Endometrium (tissue), 2 donors: ENCODE measurements around the gene C1R.

Experiments used
- FAIRE-seq: peaks from 2 replicates; lab custom pipeline; 2012; peaks lifted over from hg19 to GRCh38; lab: Jason Lieb, UNC
- donor health status: control.
- donor health status: control.

C1R gene

DNA sequence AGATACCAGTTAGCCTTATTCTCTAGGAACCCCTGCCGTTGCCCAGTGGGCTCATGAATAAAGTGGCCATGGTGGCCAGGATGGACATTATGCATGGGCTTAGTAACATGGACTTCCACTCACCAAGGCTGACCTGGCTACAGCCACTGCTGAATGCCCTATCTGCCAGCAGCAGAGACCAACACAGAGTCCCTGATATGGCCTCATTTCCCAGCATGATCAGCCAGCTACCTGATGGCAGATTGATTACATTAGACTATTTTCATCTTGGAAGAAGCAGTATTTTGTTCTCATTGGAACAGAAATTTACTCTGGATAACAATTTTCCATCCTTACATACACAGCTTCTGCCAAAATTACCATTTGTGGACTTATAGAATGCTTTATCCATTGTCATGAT lies 57.8 kb downstream of the C1R start:
- no peak for FAIRE-seq

DNA sequence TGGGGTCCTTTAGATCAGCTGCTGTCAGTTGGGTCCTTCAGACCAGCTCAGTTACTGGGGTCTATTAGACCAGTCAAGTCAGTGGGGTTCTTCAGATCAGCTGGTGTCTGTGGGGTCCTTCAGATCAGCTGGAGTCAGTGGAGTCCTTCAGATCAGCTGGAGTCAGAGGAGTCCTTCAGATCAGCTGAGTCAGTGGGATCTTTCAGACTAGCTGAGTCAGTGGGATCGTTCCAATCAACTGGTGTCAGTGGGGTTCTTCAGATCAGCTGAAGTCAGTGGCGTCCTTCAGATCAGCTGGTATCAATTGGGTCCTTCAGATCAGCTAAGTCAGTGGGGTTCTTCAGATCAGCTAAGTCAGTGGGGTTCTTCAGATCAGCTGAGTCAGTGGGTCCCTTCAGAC lies 59.3 kb downstream of the C1R start:
- FAIRE-seq: no peak

DNA sequence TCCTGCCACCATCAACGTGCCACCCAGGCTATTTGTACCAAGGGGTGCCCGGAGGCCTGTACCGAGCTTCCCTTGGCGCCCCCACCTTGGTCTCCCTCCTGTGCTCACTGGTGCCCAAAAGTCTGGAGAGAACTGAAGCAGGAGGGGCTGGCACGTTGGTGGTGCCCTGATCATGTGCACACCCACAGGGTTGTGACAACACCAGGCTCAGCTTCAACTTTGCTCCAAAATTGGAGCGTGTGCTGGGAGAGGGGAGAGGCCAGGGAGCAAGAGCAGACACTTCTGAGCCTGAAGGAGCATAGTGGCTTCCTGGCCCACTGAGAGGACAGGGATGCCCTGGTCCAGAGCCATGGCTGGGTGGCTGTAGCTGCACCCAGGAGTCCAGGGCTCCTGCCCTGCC lies 60.9 kb downstream of the C1R start:
- FAIRE-seq: no peak
